Thymus (tissue), 14 donors: Measurements from ENCODE around the gene MTG1. TPM values are rescaled to one million over a fixed set of nuclear protein-coding genes. Genes with fewer than 3 reads are reported as not detected.
A peak's percentile ranks its signal among the peaks of the same experiment; 100 is the strongest.

Experiments
- DNase-seq, 9 donors: peaks; one replicate each; pipeline ENCODE4 v3.0.0-alpha.2; 2013; ENCODE audit warnings: low spot score in 9 of 9, low read depth in 6 of 9, missing footprints in 1 of 9
- H3K27ac ChIP-seq, 2 donors: one replicate each; pipeline ENCODE4 v1.5.1; 2013; ENCODE audit warnings: control low read depth in 1 of 2, low read depth in 1 of 2, low read length in 1 of 2, mild to moderate bottlenecking in 1 of 2, moderate library complexity in 1 of 2
- H3K27me3 ChIP-seq, 2 donors: one replicate each; pipeline ENCODE4 v1.5.1; 2013; ENCODE audit warnings: low read length in 1 of 2; ENCODE audit not compliant: control insufficient read depth in 2 of 2, insufficient read depth in 1 of 2
- H3K36me3 ChIP-seq, 2 donors: one replicate each; pipeline ENCODE4 v1.5.1; 2013; ENCODE audit warnings: low read length in 1 of 2, mild to moderate bottlenecking in 1 of 2, moderate library complexity in 1 of 2; ENCODE audit not compliant: control insufficient read depth in 2 of 2, insufficient read depth in 2 of 2
- H3K4me1 ChIP-seq, 2 donors: one replicate each; pipeline ENCODE4 v1.5.1; 2013; ENCODE audit warnings: low read length in 2 of 2; ENCODE audit not compliant: control insufficient read depth in 2 of 2, insufficient read depth in 2 of 2
- H3K4me3 ChIP-seq, 2 donors: one replicate each; pipeline ENCODE4 v1.5.1; 2013; ENCODE audit warnings: low read length in 2 of 2, control low read depth in 1 of 2, mild to moderate bottlenecking in 1 of 2
- H3K9me3 ChIP-seq, 2 donors: one replicate each; pipeline ENCODE4 v1.5.1; 2013; ENCODE audit warnings: low read length in 1 of 2, mild to moderate bottlenecking in 1 of 2; ENCODE audit not compliant: control insufficient read depth in 2 of 2, insufficient read depth in 1 of 2
- WGBS: extraction: QIAGEN DNeasy Blood & Tissue Kit; methylation state at CpG from one replicate; pipeline ENCODE4 v1.1.7; 2013; 5-methylcytosine and 5-hydroxymethylcytosine counted together
- long read RNA-seq, 10 donors: transcript quantifications; one replicate each; lab custom pipeline, GENCODE V29; 2026
- polyA plus RNA-seq: library from polyadenylated mRNA; stranded (reverse); fragments of 200-250 nt; gene quantifications from one replicate; pipeline ENCODE4 v1.2.3, GENCODE V29; 2013
- total RNA-seq: library from RNA; stranded (reverse); fragments of 120-200 nt; gene quantifications from one replicate; pipeline ENCODE4 v1.2.4, GENCODE V29; 2013
- donor health status: healthy.

The MTG1 gene, protein sequence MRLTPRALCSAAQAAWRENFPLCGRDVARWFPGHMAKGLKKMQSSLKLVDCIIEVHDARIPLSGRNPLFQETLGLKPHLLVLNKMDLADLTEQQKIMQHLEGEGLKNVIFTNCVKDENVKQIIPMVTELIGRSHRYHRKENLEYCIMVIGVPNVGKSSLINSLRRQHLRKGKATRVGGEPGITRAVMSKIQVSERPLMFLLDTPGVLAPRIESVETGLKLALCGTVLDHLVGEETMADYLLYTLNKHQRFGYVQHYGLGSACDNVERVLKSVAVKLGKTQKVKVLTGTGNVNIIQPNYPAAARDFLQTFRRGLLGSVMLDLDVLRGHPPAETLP
- 22.7 TPM for total RNA-seq
- 59.4 TPM for polyA plus RNA-seq
- long read RNA-seq, donor 1, partial matches to known transcripts = 0 of 1 reads
- long read RNA-seq, donor 1, other reads (novel, unspliced or antisense) = 0 of 1 reads
- long read RNA-seq, donor 2 = 0 reads
- long read RNA-seq, donor 3, transcript MTG1-201 (11 exons, 1,560 nt) = major isoform, 12 of 16 reads
- long read RNA-seq, donor 3, partial matches to known transcripts = 0 of 16 reads
- long read RNA-seq, donor 3, other reads (novel, unspliced or antisense) = 0 of 16 reads
- long read RNA-seq, donor 4, partial matches to known transcripts = 0 of 3 reads
- long read RNA-seq, donor 4, other reads (novel, unspliced or antisense) = 0 of 3 reads
- long read RNA-seq, donor 5, transcript MTG1-208 (6 exons, 693 nt) = minor isoform, 11 of 28 reads
- long read RNA-seq, donor 5, transcript MTG1-201 (11 exons, 1,560 nt) = major isoform, 16 of 28 reads
- long read RNA-seq, donor 5, partial matches to known transcripts = 0 of 28 reads
- long read RNA-seq, donor 5, other reads (novel, unspliced or antisense) = 0 of 28 reads
- long read RNA-seq, donor 6, partial matches to known transcripts = 0 of 5 reads
- long read RNA-seq, donor 6, other reads (novel, unspliced or antisense) = 0 of 5 reads
- long read RNA-seq, donor 7, transcript MTG1-201 (11 exons, 1,560 nt) = major isoform, 6 of 7 reads
- long read RNA-seq, donor 7, partial matches to known transcripts = 0 of 7 reads
- long read RNA-seq, donor 7, other reads (novel, unspliced or antisense) = 0 of 7 reads
- long read RNA-seq, donor 8, partial matches to known transcripts = 5 of 10 reads
- long read RNA-seq, donor 8, other reads (novel, unspliced or antisense) = 0 of 10 reads
- long read RNA-seq, donor 9, transcript MTG1-201 (11 exons, 1,560 nt) = major isoform, 8 of 9 reads
- long read RNA-seq, donor 9, partial matches to known transcripts = 0 of 9 reads
- long read RNA-seq, donor 9, other reads (novel, unspliced or antisense) = 0 of 9 reads
- long read RNA-seq, donor 10, transcript MTG1-201 (11 exons, 1,560 nt) = major isoform, 6 of 8 reads
- long read RNA-seq, donor 10, partial matches to known transcripts = 0 of 8 reads
- long read RNA-seq, donor 10, other reads (novel, unspliced or antisense) = 0 of 8 reads

DNA sequence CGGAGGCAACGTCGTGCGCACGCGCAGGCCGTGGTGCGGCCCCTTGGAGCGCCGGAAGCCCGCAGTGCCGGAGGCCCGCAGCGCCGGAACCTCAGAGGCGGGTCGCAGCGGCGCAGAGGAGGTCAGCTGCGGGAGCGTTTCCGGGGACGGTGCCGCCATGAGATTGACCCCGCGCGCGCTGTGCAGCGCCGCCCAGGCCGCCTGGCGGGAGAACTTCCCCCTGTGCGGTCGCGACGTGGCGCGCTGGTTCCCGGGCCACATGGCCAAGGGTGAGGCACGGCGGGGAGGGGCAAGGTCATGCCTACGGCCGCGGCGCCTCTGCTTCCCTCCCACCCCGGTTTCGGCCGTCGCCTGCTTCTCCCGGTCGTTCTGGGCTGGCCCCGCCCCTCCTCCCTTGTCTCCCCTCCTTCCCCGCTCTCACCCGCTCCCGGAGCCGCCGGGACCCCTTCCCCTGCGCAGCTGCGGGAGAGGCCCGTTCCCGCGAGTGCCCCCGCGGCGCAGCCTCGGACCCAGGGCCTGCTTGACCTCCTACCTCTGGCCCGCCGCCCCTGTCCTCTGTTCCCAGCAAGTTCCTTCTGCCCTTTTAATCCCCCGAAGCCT is at the start of gene MTG1:
Gene MTG1, plus strand, starts transcription at position 94 of the 600 bp plus-strand sequence. Its CDS starts 64 bp downstream, at position 158.
- H3K36me3 ChIP-seq = peaks cover 25 to 27% of the 10 kb centered on the region in 2 donors
- WGBS = under 1% methylated on average over 69 of the region's 69 CpGs
- H3K4me3 ChIP-seq = peak within 1 kb of the TSS; percentile 74 to 87
- peaks cover 10 to 31% of the 10 kb centered on the region in 2 donors for H3K4me1 ChIP-seq
- H3K27me3 ChIP-seq = no peaks in the 10 kb centered on the region
- DNase-seq = peak in 8 of 9 donors; percentile 84 to 96 (median 88)
- no peaks in the 10 kb centered on the region for H3K9me3 ChIP-seq
- peak within 1 kb of the TSS; percentile 32 to 38 for H3K27ac ChIP-seq

DNA sequence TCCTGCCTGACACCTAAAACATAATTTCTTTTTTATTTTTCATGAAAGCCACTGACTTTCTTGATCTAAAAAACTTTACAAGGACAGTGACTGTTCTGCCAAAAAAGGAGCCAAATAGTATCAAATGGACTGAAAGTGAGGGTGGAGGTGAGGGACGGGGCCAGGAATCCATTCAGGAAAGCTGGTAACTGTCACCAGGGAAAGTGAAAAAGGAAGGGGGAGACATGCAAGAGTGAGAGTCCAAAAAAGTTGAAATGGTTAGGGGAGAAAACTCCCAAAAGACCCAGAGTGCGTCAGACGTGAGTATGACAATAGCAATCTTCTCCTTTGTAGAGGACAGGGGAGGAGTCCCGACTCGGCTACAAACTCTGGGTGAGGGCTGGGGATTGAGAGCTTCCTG is 49.7 kb upstream of the MTG1 start:
- DNase-seq = no peak
- H3K4me1 ChIP-seq = no peaks in the 10 kb centered on the region
- no peak overlapping the region for H3K4me3 ChIP-seq
- WGBS = 78% methylated on average over 5 of the region's 5 CpGs
- H3K27ac ChIP-seq = no peak overlapping the region
- H3K9me3 ChIP-seq = peaks cover 0 to 4% of the 10 kb centered on the region in 2 donors
- H3K27me3 ChIP-seq = peaks cover 9 to 54% of the 10 kb centered on the region in 2 donors
- no peaks in the 10 kb centered on the region for H3K36me3 ChIP-seq

DNA sequence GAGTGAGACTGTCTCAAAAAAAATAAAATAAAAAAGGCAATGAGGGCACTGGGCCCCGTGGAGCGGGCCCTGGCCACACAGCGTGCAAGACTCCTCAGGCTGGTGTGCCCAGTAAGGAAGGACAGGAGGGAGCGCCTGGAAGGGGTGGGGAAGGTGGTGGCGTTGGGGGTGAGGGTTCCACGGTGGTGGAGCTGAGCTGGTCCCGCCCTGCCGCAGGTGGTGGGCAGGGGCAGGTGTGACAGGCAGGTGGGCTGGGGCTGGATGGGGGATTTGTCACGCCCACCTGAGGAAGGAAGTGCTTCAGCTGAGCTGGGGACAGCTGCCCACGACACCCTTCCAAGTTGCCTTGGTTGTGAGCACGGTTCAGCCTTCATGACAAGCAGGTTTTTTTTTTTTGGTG is 47.5 kb upstream of the MTG1 start:
- WGBS = 52% methylated on average over 11 of the region's 11 CpGs
- H3K4me1 ChIP-seq = no peaks in the 10 kb centered on the region
- peaks cover 0 to 4% of the 10 kb centered on the region in 2 donors for H3K9me3 ChIP-seq
- no peak for DNase-seq
- no peak overlapping the region for H3K4me3 ChIP-seq
- H3K27ac ChIP-seq = no peak overlapping the region
- no peaks in the 10 kb centered on the region for H3K36me3 ChIP-seq
- H3K27me3 ChIP-seq = peaks cover 7 to 45% of the 10 kb centered on the region in 2 donors

DNA sequence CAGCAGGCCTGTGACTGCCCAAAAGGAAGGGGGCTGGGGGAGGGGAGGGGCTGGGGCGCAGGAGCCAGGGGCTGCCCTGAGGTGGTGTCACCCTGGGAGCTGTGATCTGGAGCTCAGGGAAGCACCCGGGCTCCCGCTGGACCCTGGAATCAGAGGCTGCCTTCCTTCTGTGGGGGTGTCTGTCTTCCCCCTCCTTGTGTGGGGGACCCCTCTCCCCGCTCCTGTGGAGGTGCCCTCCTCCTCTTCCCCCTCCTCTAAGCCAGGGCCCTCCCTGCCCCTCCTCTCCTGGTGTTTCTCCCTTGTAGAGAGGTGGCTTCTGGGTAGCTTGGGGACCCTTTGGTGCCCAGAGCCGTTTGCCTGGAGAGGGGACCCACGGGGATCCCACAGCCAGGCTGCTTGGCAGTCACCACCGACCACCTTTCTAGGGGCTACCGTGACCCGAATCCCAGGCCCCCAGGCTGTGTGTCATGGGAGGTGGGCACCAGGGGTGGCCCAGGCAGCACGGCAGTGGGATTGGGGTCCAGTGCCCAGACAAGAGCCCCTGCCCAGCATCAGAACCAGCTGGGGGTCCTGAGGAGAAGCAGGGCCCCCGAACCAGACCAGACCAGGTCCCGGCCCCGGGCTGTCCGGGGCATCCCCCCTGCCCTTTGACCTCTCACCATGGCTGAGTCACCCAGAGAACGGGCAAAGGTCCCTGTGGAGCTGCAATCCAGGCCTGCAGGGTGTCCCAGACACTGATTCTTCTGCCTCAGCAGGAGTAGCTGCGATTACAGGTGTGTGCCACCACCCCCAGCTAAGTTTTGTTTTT is 46.0 kb upstream of the MTG1 start:
- Histone ChIP-seq H3K4me1 (no peaks in the 10 kb centered on the region), H3K27ac (no peak overlapping the region), H3K4me3 (no peak overlapping the region), H3K36me3 (no peaks in the 10 kb centered on the region), H3K9me3 (peaks cover 0 to 4% of the 10 kb centered on the region in 2 donors), H3K27me3 (peaks cover 7 to 36% of the 10 kb centered on the region in 2 donors)
- DNase-seq = no peak
- 68% methylated on average over 16 of the region's 16 CpGs for WGBS

DNA sequence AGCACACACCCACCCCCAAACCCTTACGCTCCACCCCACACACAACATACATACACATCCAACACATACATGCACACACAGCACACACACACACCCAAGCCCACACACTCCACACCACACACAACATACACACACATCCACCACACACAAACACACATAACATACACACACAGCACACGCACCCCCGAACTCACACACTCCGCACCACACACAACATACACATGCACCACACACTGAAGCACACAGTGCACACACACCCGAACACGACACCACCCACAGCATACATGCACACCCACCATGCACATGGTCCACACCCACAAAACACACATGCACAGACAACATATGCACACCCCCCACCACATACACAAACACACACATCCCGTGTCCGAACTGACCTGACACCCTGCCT is 44.8 kb upstream of the MTG1 start:
- WGBS = 91% methylated on average over 8 of the region's 8 CpGs
- peaks cover 3 to 28% of the 10 kb centered on the region in 2 donors for H3K27me3 ChIP-seq

DNA sequence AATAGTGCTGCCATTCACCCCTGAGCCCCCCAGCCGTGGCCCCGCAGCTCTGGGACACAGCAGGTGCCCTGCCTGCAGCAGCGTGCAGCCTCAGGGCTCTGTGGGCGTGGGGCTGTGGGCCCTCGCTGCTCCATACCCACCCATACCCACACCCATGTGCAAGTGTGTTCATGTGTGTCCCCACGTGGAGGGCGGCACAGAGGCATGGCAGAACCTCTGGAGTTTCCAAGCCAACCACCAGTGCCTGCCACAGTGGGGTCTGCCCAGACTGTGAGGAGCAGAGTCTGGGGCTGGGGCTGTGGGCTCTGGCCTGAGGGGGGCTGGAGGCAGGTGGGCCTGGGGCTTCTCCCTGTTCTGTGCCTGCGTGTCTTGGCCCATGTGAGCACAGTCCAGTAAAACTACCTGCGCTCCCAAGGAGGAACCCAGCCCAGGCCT is 44.4 kb upstream of the MTG1 start:
- H3K9me3 ChIP-seq = peaks cover 0 to 4% of the 10 kb centered on the region in 2 donors
- no peak overlapping the region for H3K4me3 ChIP-seq
- H3K27ac ChIP-seq = no peak overlapping the region
- DNase-seq = no peak
- no peaks in the 10 kb centered on the region for H3K4me1 ChIP-seq
- WGBS = 83% methylated on average over 9 of the region's 9 CpGs
- peaks cover 3 to 27% of the 10 kb centered on the region in 2 donors for H3K27me3 ChIP-seq
- H3K36me3 ChIP-seq = no peaks in the 10 kb centered on the region

More for the DNA sequence above, 44.8 kb upstream of the MTG1 start:
- H3K9me3 ChIP-seq = peaks cover 0 to 4% of the 10 kb centered on the region in 2 donors
- H3K27ac ChIP-seq = no peak overlapping the region
- no peak overlapping the region for H3K4me3 ChIP-seq
- H3K4me1 ChIP-seq = no peaks in the 10 kb centered on the region
- no peaks in the 10 kb centered on the region for H3K36me3 ChIP-seq
- DNase-seq = no peak

DNA sequence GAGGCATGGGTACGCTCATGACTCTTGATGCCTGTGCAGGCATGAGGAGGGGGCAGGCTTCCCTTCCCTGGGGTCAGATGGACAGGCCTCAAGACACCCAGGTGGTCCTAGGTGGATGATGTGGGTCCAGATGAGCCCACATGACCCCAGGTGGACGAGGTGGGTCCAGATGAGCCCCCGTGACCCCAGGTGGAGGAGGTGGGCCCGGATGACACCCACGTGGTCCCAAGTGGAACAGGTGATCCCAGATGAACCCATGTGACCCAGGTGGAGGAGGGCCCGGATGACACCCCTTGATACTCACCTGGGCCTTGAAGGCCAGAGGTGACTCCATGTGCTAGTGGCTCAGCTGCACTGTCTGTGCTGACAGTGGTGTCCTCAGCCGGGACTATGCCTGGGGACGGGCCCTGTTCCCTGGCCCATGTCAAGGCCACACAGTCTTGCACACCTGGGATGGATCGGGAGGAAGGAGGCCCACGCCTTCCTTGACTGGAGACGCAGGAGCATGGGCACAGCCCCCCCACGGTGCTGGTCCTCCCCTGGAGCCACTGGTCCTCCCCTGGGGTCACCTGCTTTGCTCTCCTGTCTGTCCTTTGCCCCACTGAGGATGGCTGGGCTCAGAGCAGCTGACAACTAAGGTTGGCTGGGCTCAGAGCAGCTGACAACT is 43.5 kb upstream of the MTG1 start:
- H3K4me3 ChIP-seq = no peak overlapping the region
- H3K9me3 ChIP-seq = peaks cover 0 to 1% of the 10 kb centered on the region in 2 donors
- WGBS = 92% methylated on average over 12 of the region's 12 CpGs
- H3K4me1 ChIP-seq = no peaks in the 10 kb centered on the region
- no peak overlapping the region for H3K27ac ChIP-seq
- DNase-seq = no peak
- peaks cover 3 to 20% of the 10 kb centered on the region in 2 donors for H3K27me3 ChIP-seq
- H3K36me3 ChIP-seq = no peaks in the 10 kb centered on the region
